ENCODE data around the gene JAKMIP3. TPM values are rescaled to one million over a fixed set of nuclear protein-coding genes. Genes with fewer than 3 reads are reported as not detected.

The JAKMIP3 gene
- total RNA-seq, 3 donors from 2014 or later, result 0.16 to 1.3 (median 0.98) TPM

- Histone ChIP-seq H3K4me3 (no peak overlapping the region), H3K27ac (no peak overlapping the region), H3K36me3 (no peaks in the 10 kb centered on the region), H3K9me3 (peaks cover 19 to 20% of the 10 kb centered on the region in 2 donors), H3K4me1 (no peaks in the 10 kb centered on the region), H3K27me3 (peaks cover 0 to 5% of the 10 kb centered on the region in 2 donors)
- DNase-seq (ENCODE audit: low spot score in 2 of 2), result peak in 1 of 2 donors; percentile 21
- TF ChIP-seq POLR2AphosphoS5 (IDR thresholded peaks at IDR 0.05) (no peak), POLR2A (IDR thresholded peaks at IDR 0.05) (no peak), CTCF (IDR thresholded peaks at IDR 0.05) (no peak)
- intact Hi-C loops (cut with DNase I; ENCODE audit: low total_unique reads), result no loop called here
These were observed 17.5 kb upstream of the JAKMIP3 start for GRCh38 chr10:132048294-132048667.

- TF ChIP-seq CTCF (IDR thresholded peaks at IDR 0.05) (no peak), POLR2AphosphoS5 (IDR thresholded peaks at IDR 0.05) (no peak), POLR2A (IDR thresholded peaks at IDR 0.05) (no peak)
- peaks cover 19 to 22% of the 10 kb centered on the region in 2 donors for H3K9me3 ChIP-seq
- intact Hi-C loops (cut with DNase I; ENCODE audit: low total_unique reads), result no loop called here
- no peaks in the 10 kb centered on the region for H3K27me3 ChIP-seq
- no peaks in the 10 kb centered on the region for H3K36me3 ChIP-seq
- H3K4me1 ChIP-seq, result no peaks in the 10 kb centered on the region
- H3K27ac ChIP-seq, result no peak overlapping the region
- H3K4me3 ChIP-seq, result no peak overlapping the region
- DNase-seq (ENCODE audit: low spot score in 2 of 2), result no peak
These were observed 15.6 kb upstream of the JAKMIP3 start for GRCh38 chr10:132050191-132050590.

GRCh38 chr10:132052124-132052523 is 13.6 kb upstream of the JAKMIP3 start:
- Histone ChIP-seq H3K4me3 (no peak overlapping the region), H3K36me3 (no peaks in the 10 kb centered on the region), H3K9me3 (peaks cover 19 to 22% of the 10 kb centered on the region in 2 donors), H3K27me3 (no peaks in the 10 kb centered on the region), H3K4me1 (no peaks in the 10 kb centered on the region), H3K27ac (no peak overlapping the region)
- no peak for TF ChIP-seq POLR2AphosphoS5 (IDR thresholded peaks at IDR 0.05)
- no peak for TF ChIP-seq CTCF (IDR thresholded peaks at IDR 0.05)
- TF ChIP-seq POLR2A (IDR thresholded peaks at IDR 0.05), result no peak
- DNase-seq (ENCODE audit: low spot score in 2 of 2), result no peak
- intact Hi-C loops (cut with DNase I; ENCODE audit: low total_unique reads), result no loop called here

- peaks cover 19 to 22% of the 10 kb centered on the region in 2 donors for H3K9me3 ChIP-seq
These were observed 11.2 kb upstream of the JAKMIP3 start for GRCh38 chr10:132054564-132054963.

GRCh38 chr10:132055616-132056015 is 10.1 kb upstream of the JAKMIP3 start:
- Histone ChIP-seq H3K27ac (no peak overlapping the region), H3K36me3 (no peaks in the 10 kb centered on the region), H3K4me1 (no peaks in the 10 kb centered on the region), H3K27me3 (no peaks in the 10 kb centered on the region), H3K4me3 (no peak overlapping the region), H3K9me3 (peaks cover 19 to 22% of the 10 kb centered on the region in 2 donors)
- intact Hi-C loops (cut with DNase I; ENCODE audit: low total_unique reads), result no loop called here
- DNase-seq (ENCODE audit: low spot score in 2 of 2), result no peak
- TF ChIP-seq POLR2A (IDR thresholded peaks at IDR 0.05) (no peak), POLR2AphosphoS5 (IDR thresholded peaks at IDR 0.05) (no peak), CTCF (IDR thresholded peaks at IDR 0.05) (no peak)

More at GRCh38 chr10:132054564-132054963, 11.2 kb upstream of the JAKMIP3 start:
- Histone ChIP-seq H3K36me3 (no peaks in the 10 kb centered on the region), H3K4me1 (no peaks in the 10 kb centered on the region), H3K4me3 (no peak overlapping the region), H3K27ac (no peak overlapping the region), H3K27me3 (no peaks in the 10 kb centered on the region)
- DNase-seq (ENCODE audit: low spot score in 2 of 2), result no peak
- TF ChIP-seq CTCF (IDR thresholded peaks at IDR 0.05) (no peak), POLR2A (IDR thresholded peaks at IDR 0.05) (no peak), POLR2AphosphoS5 (IDR thresholded peaks at IDR 0.05) (no peak)
- intact Hi-C loops (cut with DNase I; ENCODE audit: low total_unique reads), result no loop called here

Measured in breast epithelium (tissue), 4 donors.